ENCODE results near the gene ASRGL1. TPM values are rescaled to one million over a fixed set of nuclear protein-coding genes. Genes with fewer than 3 reads are reported as not detected.

Gene ASRGL1
- polyA plus RNA-seq, 1 of the 3 experiments (the other 2 are of a cell fraction), result 4.3 TPM

GRCh38 chr11:62394825-62395538 lies 57.7 kb downstream of the ASRGL1 start:
- Histone ChIP-seq H3K9ac (no peak overlapping the region; the same call in 1 of the 2 replicates), H4K20me1 (ENCODE audit: insufficient read depth) (no peaks in the 10 kb centered on the region), H3K27ac (ENCODE audit: low read depth in 2 of 2, low read length in 1 of 2) (peak overlapping the region; percentile 6 to 93; a peak in 3 of 4 replicates), H3K9me3 (no peaks in the 10 kb centered on the region), H3K27me3 (ENCODE audit: insufficient read depth) (no peaks in the 10 kb centered on the region), H3K9me2 (no peaks in the 10 kb centered on the region), H3K36me3 (replicated peaks in 1 of 2; ENCODE audit: control insufficient read depth in 1 of 2, insufficient read depth in 2 of 2, low read length in 1 of 2) (no peaks in the 10 kb centered on the region), H3F3A (replicated peaks; ENCODE audit: insufficient read depth) (no peaks in the 10 kb centered on the region), H2AFZ (ENCODE audit: low read depth) (peak overlapping the region; percentile 75), H3K79me2 (ENCODE audit: insufficient read depth) (no peaks in the 10 kb centered on the region), H3K4me1 (ENCODE audit: control insufficient read depth in 1 of 2, insufficient read depth in 2 of 2, low read depth in 1 of 2, low read length in 1 of 2) (peaks cover 18 to 39% of the 10 kb centered on the region in 2 experiments; a peak in 3 of 4 replicates), H3K4me2 (peak overlapping the region; percentile 76), H3K4me3 (ENCODE audit: low read depth in 2 of 2, low read length in 1 of 2) (peak overlapping the region; percentile 28 to 35)
- POLR2A ChIA-PET, result interaction anchor here (0.6 to 3.4 kb wide), 11 partner anchors 57 to 389 kb away, joined by 3 to 30 read pairs (median 5); partner anchors contain the start of genes AHNAK, ASRGL1, C11orf98 and CSKMT
- CTCF ChIA-PET, result interaction anchor here (0.6 to 8.5 kb wide), 68 partner anchors 9 to 937 kb away, joined by 3 to 195 read pairs (median 5); partner anchors contain the start of genes AHNAK, B3GAT3, EEF1G and EML3
- TF ChIP-seq CTCF (IDR thresholded peaks at IDR 0.05) (peak; percentile 78), RAD21 (IDR thresholded peaks at IDR 0.05; ENCODE audit: low read length) (peak; percentile 93), MXI1 (IDR thresholded peaks at IDR 0.05; ENCODE audit: low read depth, low read length) (peak; percentile 68; the same call in 1 of the 2 replicates), EP300 (IDR thresholded peaks at IDR 0.05; ENCODE audit: borderline replicate concordance in 1 of 2, low read depth in 1 of 2, low read length in 1 of 2) (peak in 1 of 2 experiments; percentile 56; a peak in 2 of 4 replicates), RCOR1 (IDR thresholded peaks at IDR 0.05; ENCODE audit: low read length) (peak; percentile 47; the same call in 1 of the 2 replicates), MAX (IDR thresholded peaks at IDR 0.05; ENCODE audit: low read depth) (no peak; the same call in 1 of the 2 replicates), TAF1 (IDR thresholded peaks at IDR 0.05; ENCODE audit: borderline replicate concordance, low read depth, low read length) (no peak), RXRA (IDR thresholded peaks at IDR 0.05; ENCODE audit: borderline replicate concordance, low read depth) (no peak), RFX5 (IDR thresholded peaks at IDR 0.05; ENCODE audit: low read length) (peak; percentile 13; the same call in 1 of the 2 replicates), SIN3A (IDR thresholded peaks at IDR 0.05; ENCODE audit: borderline replicate concordance, low read depth, low read length) (0 out of 2 replicates have a peak, but pooled peaks have one; percentile 66), SMC3 (IDR thresholded peaks at IDR 0.05; ENCODE audit: low read depth, low read length) (peak; percentile 81), USF1 (IDR thresholded peaks at IDR 0.05; ENCODE audit: borderline replicate concordance, low read depth) (no peak; the same call in 1 of the 2 replicates), CHD2 (IDR thresholded peaks at IDR 0.05; ENCODE audit: low read length, partially characterized antibody) (peak; percentile 85)
- TF ChIP-seq, protein P1, sequence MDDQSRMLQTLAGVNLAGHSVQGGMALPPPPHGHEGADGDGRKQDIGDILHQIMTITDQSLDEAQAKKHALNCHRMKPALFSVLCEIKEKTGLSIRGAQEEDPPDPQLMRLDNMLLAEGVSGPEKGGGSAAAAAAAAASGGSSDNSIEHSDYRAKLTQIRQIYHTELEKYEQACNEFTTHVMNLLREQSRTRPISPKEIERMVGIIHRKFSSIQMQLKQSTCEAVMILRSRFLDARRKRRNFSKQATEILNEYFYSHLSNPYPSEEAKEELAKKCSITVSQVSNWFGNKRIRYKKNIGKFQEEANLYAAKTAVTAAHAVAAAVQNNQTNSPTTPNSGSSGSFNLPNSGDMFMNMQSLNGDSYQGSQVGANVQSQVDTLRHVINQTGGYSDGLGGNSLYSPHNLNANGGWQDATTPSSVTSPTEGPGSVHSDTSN (IDR thresholded peaks at IDR 0.05), result peak; percentile 57; the same call in 1 of the 2 replicates
- WGBS (ENCODE audit: low lambda C conversion rate), result 11% methylated on average over 14 of the region's 14 CpGs
- DNase-seq, result peak; percentile 89
